A549 (cell line): Measurements from ENCODE around the gene KHDC3L.

Experiments
- JUNB ChIP-seq: fragments of >200 bp; sonication (Bioruptor Twin); formaldehyde crosslinking; IDR thresholded peaks from 2 replicates; pipeline ENCODE4 v1.6.1; 2016
- KDM5A ChIP-seq: fragments of 200-600 bp; sonication (generic); IDR thresholded peaks from 2 replicates; pipeline ENCODE4 v1.6.1; 2016; ENCODE audit warnings: antibody characterized with exemption, mild to moderate bottlenecking
- MAZ ChIP-seq: fragments of 150-350 bp; IDR thresholded peaks from 2 replicates; pipeline ENCODE4 v1.6.1; 2014; ENCODE audit warnings: antibody characterized with exemption, low read depth, low read length, borderline replicate concordance
- SMC3 ChIP-seq: fragments of >200 bp; sonication (Bioruptor Twin); formaldehyde crosslinking; IDR thresholded peaks from 3 replicates; pipeline ENCODE4 v1.6.1; 2018; ENCODE audit warnings: inconsistent platforms
- TF ChIP-seq, protein P1 (sequence below): fragments of >200 bp; sonication (Bioruptor Twin); formaldehyde crosslinking; IDR thresholded peaks from 3 replicates; pipeline ENCODE4 v1.5.1; 2016

GRCh38 chr6:73363537-73363875 lies 1.0 kb downstream of the KHDC3L start:
- TF ChIP-seq JUNB (no peak), SMC3 (no peak), MAZ (no peak), KDM5A (no peak)
- TF ChIP-seq, protein P1, sequence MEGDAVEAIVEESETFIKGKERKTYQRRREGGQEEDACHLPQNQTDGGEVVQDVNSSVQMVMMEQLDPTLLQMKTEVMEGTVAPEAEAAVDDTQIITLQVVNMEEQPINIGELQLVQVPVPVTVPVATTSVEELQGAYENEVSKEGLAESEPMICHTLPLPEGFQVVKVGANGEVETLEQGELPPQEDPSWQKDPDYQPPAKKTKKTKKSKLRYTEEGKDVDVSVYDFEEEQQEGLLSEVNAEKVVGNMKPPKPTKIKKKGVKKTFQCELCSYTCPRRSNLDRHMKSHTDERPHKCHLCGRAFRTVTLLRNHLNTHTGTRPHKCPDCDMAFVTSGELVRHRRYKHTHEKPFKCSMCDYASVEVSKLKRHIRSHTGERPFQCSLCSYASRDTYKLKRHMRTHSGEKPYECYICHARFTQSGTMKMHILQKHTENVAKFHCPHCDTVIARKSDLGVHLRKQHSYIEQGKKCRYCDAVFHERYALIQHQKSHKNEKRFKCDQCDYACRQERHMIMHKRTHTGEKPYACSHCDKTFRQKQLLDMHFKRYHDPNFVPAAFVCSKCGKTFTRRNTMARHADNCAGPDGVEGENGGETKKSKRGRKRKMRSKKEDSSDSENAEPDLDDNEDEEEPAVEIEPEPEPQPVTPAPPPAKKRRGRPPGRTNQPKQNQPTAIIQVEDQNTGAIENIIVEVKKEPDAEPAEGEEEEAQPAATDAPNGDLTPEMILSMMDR = no peak
